ENCODE measurements around the gene TUBB2B.
"Not testable (repeated sequence)": the region's sequence is repeated elsewhere in the genome, so short reads cannot be mapped to it uniquely, and the experiment has no call there.

Gene TUBB2B

DNA sequence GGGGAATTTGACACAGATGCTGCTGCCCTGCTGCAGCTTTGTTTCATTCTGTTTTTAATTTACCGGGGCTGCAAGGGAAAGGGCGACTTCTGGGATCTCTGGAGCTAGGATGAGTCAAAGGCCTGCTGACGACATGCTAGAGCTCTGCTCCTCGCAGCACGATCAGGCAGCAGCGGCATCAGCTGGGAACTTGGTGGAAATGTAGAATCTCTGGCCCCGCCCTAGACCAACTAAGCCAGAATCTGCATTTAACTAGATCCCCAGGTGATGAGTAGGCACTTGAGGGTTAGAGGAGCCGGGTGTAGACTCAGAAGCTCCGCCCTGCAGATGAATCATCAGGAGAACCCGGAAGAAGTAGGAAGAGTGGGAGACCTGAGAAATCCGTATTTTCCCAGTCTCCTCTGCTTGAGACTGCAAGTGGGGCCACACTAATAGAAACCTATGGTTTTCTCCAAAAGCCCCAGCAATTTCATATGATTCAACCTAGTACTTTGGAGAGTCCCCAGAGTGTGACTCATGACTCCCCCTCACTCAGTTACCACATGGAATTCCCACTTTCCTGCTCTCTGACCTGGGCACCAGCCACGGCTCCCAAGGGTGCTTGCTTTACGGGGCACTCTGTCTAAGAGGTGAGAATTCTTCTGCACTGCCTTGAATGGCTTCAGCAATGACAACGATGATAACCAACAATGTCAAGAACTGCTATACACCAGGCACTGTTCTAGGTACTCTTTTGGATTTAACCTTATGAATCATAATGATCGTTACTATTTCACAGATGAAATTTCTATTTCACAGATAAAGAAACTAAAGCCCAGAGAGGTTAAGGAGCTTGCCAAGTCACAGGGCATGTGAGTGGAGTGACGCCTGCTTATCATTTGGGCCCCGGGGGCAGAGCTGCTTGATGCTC is 18.1 kb downstream of the TUBB2B start:
- DNase-seq: no peak

- DNase-seq: no peak
These were observed 18.7 kb downstream of the TUBB2B start for GRCh38 chr6:3208775-3209113.

DNA sequence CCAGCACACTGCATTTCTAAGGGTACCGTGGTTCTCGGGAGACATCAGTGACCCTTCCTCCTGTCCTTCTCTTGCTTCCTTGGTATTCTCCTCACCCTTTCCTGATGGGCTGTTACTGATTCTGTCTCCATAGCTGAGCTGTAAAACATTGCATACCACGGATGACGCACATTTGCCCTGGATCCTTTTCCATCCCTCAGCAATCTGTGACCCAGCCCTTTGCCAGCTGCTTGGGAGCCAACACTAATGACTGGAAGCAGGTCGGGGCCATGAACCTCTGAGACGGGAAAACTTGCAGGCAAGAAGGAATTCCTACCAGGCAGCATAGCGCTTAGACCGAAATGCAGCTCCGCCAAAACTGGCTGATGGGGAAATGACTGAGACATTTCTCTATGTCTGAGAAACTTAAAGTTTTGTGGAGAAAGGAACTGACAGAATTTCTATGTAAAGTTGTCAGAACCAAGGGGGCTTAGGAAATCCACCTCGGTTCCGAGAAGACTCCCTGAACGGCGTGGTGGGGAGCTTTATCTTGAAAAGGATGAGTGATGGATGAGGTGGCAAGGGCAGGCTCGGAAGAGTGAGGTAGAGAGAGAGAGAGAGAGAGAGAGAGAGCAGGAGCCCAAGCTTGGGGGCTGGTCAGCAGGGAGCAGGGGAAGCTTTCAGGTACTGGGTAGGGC is 19.2 kb downstream of the TUBB2B start:
- DNase-seq: no peak

- no peak for DNase-seq
These were observed 21.0 kb downstream of the TUBB2B start for GRCh38 chr6:3206339-3207015.

- no peak for DNase-seq
These were observed 21.5 kb downstream of the TUBB2B start for GRCh38 chr6:3205913-3206312.

GRCh38 chr6:3204921-3205320 is 22.5 kb downstream of the TUBB2B start:
- no peak for DNase-seq

DNA sequence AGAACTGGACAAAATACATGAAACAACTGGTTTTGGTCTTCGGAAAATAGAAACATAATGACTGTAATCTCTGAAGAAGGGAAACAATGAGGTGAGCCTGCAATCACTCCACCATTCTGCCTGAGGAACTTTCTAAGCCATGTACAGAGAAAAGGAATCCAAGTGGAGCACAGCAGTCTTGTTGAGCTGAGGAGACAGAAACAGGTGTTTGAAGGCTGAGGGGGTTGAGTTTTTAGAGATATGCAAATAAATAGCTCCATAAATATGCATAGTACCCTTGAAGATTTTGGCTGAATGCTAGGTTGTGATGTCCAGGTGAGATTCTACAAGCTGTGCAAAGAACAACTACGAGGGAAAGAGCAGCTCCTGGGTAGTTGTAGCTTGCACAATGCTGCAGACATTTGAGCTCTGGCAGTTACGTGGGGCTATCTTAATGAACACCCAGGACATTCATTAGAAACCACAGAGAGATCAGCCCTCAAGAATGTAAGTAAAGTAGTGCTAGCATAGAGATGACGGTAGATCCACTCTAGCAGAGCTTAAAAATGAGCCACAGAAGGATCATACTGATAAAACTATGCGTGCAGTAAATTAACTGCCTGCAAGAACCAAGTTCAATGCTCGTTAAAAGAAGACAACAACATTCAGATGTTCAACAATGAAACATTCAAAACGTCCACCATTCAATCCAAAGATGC is 24.3 kb downstream of the TUBB2B start:
- no peak for DNase-seq

GRCh38 chr6:3201388-3201787 is 26.1 kb downstream of the TUBB2B start:
- no peak for DNase-seq

- DNase-seq: no peak
These were observed 26.8 kb downstream of the TUBB2B start for GRCh38 chr6:3200682-3201081.

DNA sequence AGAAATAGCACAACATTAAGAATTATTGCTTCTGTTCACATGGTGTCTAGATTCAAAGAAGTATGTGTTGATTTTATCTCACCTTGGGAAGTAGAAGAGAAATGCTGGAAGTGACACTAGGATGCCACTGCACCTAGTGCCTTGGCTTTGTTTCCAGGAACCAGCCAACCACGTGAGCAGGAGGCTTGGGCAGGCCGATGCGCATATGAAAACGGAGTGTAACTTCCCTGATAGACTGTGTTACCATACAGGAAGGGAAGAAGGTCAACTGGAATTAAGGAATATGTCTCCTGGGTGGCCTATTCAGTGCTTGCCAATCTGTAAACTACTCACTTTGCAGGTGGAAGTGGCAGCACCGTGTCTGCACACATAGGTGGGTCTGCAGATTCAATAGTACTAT is 28.1 kb downstream of the TUBB2B start:
- no peak for DNase-seq

DNA sequence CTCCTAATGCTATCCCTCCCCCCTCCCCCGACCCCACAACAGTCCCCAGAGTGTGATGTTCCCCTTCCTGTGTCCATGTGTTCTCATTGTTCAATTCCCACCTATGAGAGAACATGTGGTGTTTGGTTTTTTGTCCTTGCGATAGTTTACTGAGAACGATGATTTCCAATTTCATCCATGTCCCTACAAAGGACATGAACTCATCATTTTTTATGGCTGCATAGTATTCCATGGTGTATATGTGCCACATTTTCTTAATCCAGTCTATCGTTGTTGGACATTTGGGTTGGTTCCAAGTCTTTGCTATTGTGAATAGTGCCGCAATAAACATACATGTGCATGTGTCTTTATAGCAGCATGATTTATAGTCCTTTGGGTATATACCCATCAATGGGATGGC is 29.7 kb downstream of the TUBB2B start:
- not testable (repeated sequence) for DNase-seq

GRCh38 chr6:3196770-3197169 is 30.7 kb downstream of the TUBB2B start:
- DNase-seq: no peak

GRCh38 chr6:3195695-3196497 is 31.6 kb downstream of the TUBB2B start:
- no peak for DNase-seq

GRCh38 chr6:3195420-3195694 is 32.1 kb downstream of the TUBB2B start:
- DNase-seq: no peak

DNA sequence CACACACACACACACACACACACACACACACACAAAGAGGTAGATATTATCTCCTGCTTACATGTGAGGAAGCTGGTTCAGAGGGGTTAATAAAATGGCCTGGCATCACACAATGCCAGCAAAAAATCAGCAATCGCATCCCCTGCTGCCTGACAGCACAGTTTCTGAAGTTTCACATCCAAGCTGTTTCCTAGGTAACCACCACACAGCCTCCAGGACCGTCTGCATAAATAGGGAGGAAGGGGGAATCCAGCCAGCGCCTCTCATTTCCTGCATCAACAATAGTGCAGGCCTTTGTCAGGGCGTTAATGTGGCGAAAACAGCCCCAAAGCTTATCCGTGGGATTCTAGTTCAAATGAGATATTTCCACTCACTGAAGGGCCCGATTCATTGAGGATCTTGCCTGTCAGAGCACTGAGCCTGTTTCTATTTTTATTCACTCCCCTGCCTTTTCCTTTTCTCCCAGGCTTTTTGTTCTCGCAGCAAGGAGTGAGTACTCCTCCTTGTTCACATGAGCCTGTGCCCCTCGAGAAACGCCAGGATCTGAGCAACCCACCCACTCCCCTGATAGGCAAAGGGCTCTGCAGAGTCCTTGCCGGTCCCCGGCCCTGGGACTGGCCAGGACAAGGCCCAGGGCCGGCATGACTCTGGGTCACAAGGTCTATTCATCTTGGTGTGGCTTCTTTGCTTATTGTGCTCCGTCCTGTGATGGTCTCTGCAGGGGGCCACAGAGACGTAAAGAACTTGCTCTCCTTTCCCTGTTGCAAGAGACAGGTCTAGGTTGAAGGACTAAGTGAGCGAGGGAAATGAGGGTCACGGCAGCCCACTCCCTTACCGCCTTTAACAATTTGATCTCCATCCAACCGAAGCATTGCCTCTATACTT is 32.7 kb downstream of the TUBB2B start:
- no peak for DNase-seq

DNA sequence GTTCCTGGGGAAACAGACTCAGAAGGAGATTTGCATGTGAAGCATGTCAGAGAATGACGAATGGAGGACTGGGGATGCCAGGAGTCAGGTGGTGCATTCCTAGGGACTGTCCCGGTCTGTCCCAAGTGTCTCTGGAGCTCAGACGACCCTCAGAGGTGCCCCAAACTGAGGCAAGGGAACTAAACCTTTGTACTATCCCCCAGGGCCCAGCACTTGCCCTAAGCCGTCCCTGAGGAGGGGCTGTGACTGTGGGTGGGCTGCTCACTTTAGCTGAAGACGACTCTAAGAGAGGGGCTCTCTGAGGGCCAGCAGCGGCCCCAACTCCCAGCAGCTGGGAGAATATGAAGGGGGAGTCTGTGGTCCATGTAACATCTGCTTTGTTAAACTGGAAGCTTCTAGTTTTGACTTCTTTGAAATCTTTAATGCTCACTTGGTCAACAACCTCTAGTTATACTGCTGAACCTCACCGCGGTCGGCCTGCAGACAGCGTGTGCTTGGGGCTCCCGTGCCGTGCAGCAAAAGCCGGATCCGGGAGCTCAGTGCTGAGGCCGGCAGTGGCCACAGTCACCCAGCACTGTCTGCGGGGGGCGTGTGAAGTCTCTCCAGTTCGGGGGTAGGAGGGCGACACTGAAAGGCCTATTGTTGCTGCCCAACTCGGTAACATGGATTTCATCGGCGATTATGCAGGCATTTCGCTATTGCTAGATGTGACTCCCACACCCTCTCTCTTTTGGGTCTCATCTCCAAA is 34.2 kb downstream of the TUBB2B start:
- DNase-seq: no peak

- no peak for DNase-seq
These were observed 36.7 kb downstream of the TUBB2B start for GRCh38 chr6:3190779-3191178.

DNA sequence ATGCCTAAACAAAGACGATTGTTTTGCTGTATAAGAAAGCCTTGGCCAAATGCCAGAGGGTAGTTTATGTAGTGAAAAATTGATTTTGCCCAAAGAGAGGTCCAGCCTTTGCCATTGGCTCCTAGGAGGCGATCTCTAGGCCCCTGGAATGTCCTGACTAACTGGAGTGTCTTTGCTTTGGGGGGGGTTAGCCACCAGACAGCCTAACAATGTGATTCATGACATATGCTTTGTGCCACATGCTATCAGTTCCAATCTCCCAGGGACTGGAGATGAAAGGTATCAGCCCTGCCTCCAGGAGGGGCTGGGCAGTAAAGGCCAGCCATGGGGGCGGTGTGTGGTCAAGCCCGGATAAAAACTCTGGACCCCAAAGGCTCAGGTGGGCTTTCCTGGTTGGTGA is 37.4 kb downstream of the TUBB2B start:
- no peak for DNase-seq

- DNase-seq: not testable (repeated sequence)
These were observed 38.3 kb downstream of the TUBB2B start for GRCh38 chr6:3189192-3189591.

DNA sequence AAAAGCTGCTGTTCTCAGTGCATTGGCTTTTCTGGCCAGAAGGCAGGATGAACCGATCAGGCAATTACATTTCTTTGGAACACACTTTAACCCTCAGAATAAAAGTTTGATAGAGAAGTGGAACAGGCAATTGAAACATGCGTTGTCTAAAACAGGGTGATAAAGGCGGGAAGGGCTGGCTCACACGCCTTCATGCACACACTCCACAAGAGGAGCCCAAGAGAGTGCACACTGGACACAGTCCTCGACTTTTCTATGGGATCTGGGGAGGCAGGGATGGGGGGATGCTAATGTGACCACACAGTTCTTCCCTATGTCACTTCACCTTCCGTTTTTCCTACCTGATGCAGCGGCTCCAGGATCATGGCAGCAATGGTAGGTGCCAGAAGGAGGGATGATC is 39.2 kb downstream of the TUBB2B start:
- DNase-seq: no peak

DNA sequence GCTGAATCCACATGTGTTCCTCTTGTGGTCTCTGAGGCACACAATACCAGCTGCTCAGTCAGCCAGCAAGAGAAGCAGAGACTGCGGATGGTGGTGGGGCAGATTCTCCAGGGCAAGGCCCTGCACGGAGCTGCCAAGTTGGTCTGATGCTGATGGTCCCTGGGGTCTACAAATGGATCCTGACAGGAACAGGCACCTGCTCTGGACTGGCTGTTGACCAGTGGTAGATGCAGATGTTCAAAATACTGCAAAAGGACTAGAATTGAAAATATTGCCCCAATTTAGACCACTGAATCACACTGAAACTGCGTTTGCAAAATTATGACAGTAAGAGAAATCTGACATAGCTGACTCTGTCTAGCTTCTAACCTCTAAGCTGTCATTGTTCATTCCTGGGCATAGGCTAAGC is 40.5 kb downstream of the TUBB2B start:
- DNase-seq: no peak

All from CD4-positive, alpha-beta T cell treated with Interleukin-21 for 1 hour (primary cell).